HG03045 (cell line): Measurements from ENCODE around the gene KIF3B.
"Not testable (repeated sequence)": the region's sequence is repeated elsewhere in the genome, so short reads cannot be mapped to it uniquely, and the experiment has no call there.

Experiments used
- ATAC-seq: cut with Tn5 transposase; IDR thresholded peaks from one replicate; pipeline ENCODE4 v1.9.1; 2021; ENCODE audit warnings: mild to moderate bottlenecking, moderate library complexity; ENCODE audit not compliant: unreplicated experiment

Gene KIF3B

DNA sequence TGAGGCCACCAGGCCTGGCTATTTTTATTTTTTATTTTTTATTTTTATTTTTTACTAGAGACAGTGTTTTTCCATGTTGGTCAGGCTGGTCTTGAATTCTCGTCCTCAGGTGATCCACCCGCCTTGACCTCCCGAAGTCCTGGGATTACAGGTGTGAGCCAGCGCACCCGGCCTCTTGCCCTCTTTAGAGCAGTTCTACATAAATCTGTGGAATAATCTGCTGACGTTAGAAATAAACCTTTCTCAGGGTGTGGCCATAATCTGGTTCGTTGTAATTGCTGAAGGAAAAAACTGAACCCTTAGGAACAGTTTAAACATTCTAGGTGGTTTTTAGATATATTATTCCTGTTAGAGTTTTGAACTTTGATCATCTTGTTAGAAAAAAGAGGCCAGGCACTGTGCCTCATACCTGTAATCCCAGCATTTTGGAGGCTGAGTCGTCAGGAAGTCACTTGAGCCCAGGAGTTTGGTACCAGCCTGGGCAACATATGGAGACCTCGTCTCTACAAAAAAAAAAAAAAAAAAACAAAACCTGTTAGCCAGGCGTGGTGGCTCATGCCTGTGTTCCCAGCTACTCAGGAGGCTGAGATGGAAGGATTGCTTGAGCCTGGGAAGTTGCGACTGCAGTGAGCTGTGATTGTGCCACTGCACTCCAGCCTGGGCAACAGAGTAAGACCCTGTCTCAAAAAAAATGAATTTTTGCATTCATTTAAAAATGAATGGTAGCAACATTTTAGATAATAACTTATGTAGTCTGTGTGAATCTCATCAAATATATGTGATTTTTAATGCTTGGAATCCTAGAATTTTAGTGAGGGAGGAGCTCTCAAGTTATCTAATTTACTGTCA lies 104.9 kb downstream of the KIF3B start:
- no peak for ATAC-seq

DNA sequence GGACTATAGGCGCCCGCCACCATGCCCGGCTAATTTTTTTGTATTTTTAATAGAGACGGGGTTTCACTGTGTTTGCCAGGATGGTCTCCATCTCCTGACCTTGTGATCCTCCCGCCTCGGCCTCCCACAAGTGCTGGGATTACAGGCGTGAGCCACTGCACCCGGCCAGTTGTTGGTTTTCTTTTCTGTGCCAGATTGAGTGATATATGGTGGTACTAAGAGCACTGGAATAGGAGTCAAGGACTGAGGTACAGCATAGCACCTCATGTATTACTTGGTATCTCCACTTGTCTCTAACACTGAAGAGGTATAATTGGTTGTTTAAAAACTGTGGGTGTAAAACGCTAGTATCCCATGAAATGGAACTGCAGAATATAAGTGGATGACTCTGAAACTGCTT lies 106.0 kb downstream of the KIF3B start:
- ATAC-seq: not testable (repeated sequence)
